DOHH2 (cell line): ENCODE measurements around the gene RECQL.

Experiments
- H3F3A ChIP-seq: fragments of 200-600 bp; sonication (generic), shearing (Covaris generic); 2 replicates; pipeline ENCODE4 v1.6.0; 2016; ENCODE audit warnings: antibody characterized with exemption, mild to moderate bottlenecking; ENCODE audit not compliant: control insufficient read depth, insufficient read depth
- H3K27ac ChIP-seq: fragments of 200-600 bp; sonication (generic); 2 replicates; pipeline ENCODE4 v1.5.1; 2014; ENCODE audit warnings: low read depth, mild to moderate bottlenecking, low read length, moderate library complexity
- H3K27me3 ChIP-seq: fragments of 200-600 bp; sonication (generic); 2 replicates; pipeline ENCODE4 v1.6.1; 2014; ENCODE audit warnings: mild to moderate bottlenecking, low read length, mixed read lengths; ENCODE audit not compliant: control insufficient read depth
- H3K36me3 ChIP-seq: fragments of 200-600 bp; sonication (generic); 2 replicates; pipeline ENCODE4 v1.6.1; 2014; ENCODE audit warnings: mild to moderate bottlenecking, low read length, moderate library complexity, mixed read lengths; ENCODE audit not compliant: control insufficient read depth
- H3K4me1 ChIP-seq: fragments of 200-600 bp; sonication (generic); 2 replicates; pipeline ENCODE4 v1.6.1; 2014; ENCODE audit warnings: mild to moderate bottlenecking, low read length, mixed read lengths; ENCODE audit not compliant: control insufficient read depth
- H3K4me2 ChIP-seq: fragments of 200-600 bp; sonication (generic); 2 replicates; pipeline ENCODE4 v1.6.0; 2014; ENCODE audit warnings: mild to moderate bottlenecking, low read length, moderate library complexity
- H3K4me3 ChIP-seq: fragments of 200-600 bp; sonication (generic); 2 replicates; pipeline ENCODE4 v1.5.1; 2014; ENCODE audit warnings: mild to moderate bottlenecking, low read length, mixed read lengths
- H3K79me2 ChIP-seq: fragments of 200-600 bp; sonication (generic); 2 replicates; pipeline ENCODE4 v1.6.1; 2014; ENCODE audit warnings: mild to moderate bottlenecking, low read length, mixed read lengths; ENCODE audit not compliant: control insufficient read depth
- H3K9me2 ChIP-seq: fragments of 200-600 bp; sonication (generic); replicated peaks from 2 replicates; pipeline ENCODE4 v1.6.1; 2014; ENCODE audit warnings: mild to moderate bottlenecking, low read length, mixed read lengths; ENCODE audit not compliant: control insufficient read depth
- H3K9me3 ChIP-seq: fragments of 200-600 bp; sonication (generic); 2 replicates; pipeline ENCODE4 v1.6.1; 2014; ENCODE audit warnings: antibody characterized with exemption, low read length, mixed read lengths; ENCODE audit not compliant: control insufficient read depth, insufficient read depth
- H4K20me1 ChIP-seq: fragments of 200-600 bp; sonication (generic); 2 replicates; pipeline ENCODE4 v1.6.0; 2014; ENCODE audit warnings: low read depth, mild to moderate bottlenecking, antibody characterized with exemption, low read length, moderate library complexity; ENCODE audit not compliant: control insufficient read depth, insufficient read depth
- EZH2phosphoT487 ChIP-seq: fragments of 200-600 bp; sonication (generic); IDR thresholded peaks from 2 replicates; pipeline ENCODE4 v1.6.1; 2017; ENCODE audit warnings: borderline replicate concordance, mild to moderate bottlenecking, antibody characterized with exemption, low read length, moderate library complexity, mixed read lengths
- TF ChIP-seq, protein P1 (sequence below): fragments of 200-600 bp; sonication (generic); IDR thresholded peaks from one replicate; pipeline ENCODE4 v1.5.1; 2014; ENCODE audit warnings: antibody characterized with exemption, mild to moderate bottlenecking, low read depth, low read length; ENCODE audit not compliant: poor library complexity, severe bottlenecking

RECQL gene, protein sequence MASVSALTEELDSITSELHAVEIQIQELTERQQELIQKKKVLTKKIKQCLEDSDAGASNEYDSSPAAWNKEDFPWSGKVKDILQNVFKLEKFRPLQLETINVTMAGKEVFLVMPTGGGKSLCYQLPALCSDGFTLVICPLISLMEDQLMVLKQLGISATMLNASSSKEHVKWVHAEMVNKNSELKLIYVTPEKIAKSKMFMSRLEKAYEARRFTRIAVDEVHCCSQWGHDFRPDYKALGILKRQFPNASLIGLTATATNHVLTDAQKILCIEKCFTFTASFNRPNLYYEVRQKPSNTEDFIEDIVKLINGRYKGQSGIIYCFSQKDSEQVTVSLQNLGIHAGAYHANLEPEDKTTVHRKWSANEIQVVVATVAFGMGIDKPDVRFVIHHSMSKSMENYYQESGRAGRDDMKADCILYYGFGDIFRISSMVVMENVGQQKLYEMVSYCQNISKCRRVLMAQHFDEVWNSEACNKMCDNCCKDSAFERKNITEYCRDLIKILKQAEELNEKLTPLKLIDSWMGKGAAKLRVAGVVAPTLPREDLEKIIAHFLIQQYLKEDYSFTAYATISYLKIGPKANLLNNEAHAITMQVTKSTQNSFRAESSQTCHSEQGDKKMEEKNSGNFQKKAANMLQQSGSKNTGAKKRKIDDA

GRCh38 chr12:21501258-21502163 is at the start of gene RECQL, which contains the start of gene GOLT1B:
TSS of gene RECQL (minus strand) at chr12:21501635. CDS start at chr12:21499570, 2,065 bp downstream.
TSS of gene GOLT1B (plus strand) at chr12:21501789. CDS start at chr12:21501924, 135 bp downstream.
- Histone ChIP-seq H4K20me1 (no peaks in the 10 kb centered on the region), H3K79me2 (peaks cover 81% of the 10 kb centered on the region), H3K36me3 (peaks cover 30% of the 10 kb centered on the region), H3K27me3 (no peaks in the 10 kb centered on the region), H3K4me3 (peak within 1 kb of the TSS; percentile 92), H3F3A (0 out of 2 replicates have a peak, but pooled peaks cover 2% of the 10 kb centered on the region), H3K4me1 (peaks cover 25% of the 10 kb centered on the region), H3K9me2 (no peaks in the 10 kb centered on the region), H3K27ac (peak within 1 kb of the TSS; percentile 68), H3K4me2 (peak within 1 kb of the TSS; percentile 90), H3K9me3 (no peaks in the 10 kb centered on the region)
- TF ChIP-seq, protein P1, sequence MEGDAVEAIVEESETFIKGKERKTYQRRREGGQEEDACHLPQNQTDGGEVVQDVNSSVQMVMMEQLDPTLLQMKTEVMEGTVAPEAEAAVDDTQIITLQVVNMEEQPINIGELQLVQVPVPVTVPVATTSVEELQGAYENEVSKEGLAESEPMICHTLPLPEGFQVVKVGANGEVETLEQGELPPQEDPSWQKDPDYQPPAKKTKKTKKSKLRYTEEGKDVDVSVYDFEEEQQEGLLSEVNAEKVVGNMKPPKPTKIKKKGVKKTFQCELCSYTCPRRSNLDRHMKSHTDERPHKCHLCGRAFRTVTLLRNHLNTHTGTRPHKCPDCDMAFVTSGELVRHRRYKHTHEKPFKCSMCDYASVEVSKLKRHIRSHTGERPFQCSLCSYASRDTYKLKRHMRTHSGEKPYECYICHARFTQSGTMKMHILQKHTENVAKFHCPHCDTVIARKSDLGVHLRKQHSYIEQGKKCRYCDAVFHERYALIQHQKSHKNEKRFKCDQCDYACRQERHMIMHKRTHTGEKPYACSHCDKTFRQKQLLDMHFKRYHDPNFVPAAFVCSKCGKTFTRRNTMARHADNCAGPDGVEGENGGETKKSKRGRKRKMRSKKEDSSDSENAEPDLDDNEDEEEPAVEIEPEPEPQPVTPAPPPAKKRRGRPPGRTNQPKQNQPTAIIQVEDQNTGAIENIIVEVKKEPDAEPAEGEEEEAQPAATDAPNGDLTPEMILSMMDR: no peak
- no peak for TF ChIP-seq EZH2phosphoT487

DNA sequence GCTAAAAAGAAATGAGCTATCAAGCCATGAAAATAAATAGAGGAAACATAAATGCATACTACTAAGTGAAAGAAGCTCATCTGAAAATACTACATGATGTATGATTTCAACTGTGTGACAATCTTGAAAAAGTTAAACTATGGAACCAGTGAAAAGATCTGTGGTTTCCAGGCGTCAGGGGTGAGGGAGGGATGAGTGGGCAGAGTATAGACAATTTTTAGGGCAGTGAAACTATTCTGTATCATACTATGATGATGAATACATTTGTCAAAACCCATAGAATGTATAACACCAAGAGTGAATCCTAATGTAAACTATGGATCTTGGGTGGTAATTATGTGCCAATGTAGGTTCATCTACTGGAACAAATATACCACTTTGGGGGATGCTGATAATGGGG is 46.0 kb upstream of the RECQL start:
- Histone ChIP-seq H3K36me3 (no peaks in the 10 kb centered on the region), H4K20me1 (no peaks in the 10 kb centered on the region), H3K4me3 (no peak overlapping the region), H3K79me2 (no peaks in the 10 kb centered on the region), H3K4me1 (no peaks in the 10 kb centered on the region), H3K4me2 (no peak overlapping the region), H3K9me2 (no peaks in the 10 kb centered on the region), H3K27ac (no peak overlapping the region), H3K27me3 (peaks cover 13% of the 10 kb centered on the region; the same call in 1 of the 2 replicates), H3F3A (no peaks in the 10 kb centered on the region), H3K9me3 (no peaks in the 10 kb centered on the region)
- TF ChIP-seq, protein P1: no peak
- no peak for TF ChIP-seq EZH2phosphoT487

DNA sequence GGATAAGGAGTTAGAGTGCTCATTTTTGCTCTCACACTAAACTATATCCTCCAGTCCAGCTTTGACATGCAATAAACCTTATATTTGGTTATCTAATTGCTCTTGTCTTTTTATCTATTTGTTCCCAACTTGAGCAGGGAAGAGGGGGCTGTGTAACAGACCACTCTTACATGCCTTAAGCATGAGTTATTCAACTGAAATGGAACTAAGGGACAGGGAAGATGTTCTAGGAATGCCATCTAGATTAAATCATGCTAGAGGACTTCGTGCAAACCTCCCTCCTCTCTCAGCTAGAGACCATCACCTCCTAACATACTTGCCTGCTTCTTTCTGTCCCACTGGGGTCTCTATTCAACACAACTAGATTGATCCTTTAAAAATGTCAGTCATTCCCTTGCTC is 45.3 kb upstream of the RECQL start:
- peaks cover 13% of the 10 kb centered on the region; the same call in 1 of the 2 replicates for H3K27me3 ChIP-seq
- H3K27ac ChIP-seq: no peak overlapping the region
- no peak overlapping the region for H3K4me3 ChIP-seq
- H3K9me3 ChIP-seq: no peaks in the 10 kb centered on the region
- H3K36me3 ChIP-seq: no peaks in the 10 kb centered on the region
- TF ChIP-seq, protein P1: no peak
- TF ChIP-seq EZH2phosphoT487: no peak
- no peaks in the 10 kb centered on the region for H3F3A ChIP-seq
- H3K4me2 ChIP-seq: no peak overlapping the region
- no peaks in the 10 kb centered on the region for H4K20me1 ChIP-seq
- H3K9me2 ChIP-seq: no peaks in the 10 kb centered on the region
- H3K79me2 ChIP-seq: no peaks in the 10 kb centered on the region
- H3K4me1 ChIP-seq: no peaks in the 10 kb centered on the region
